Activated CD4-positive, alpha-beta memory T cell treated with anti-CD3 and anti-CD28 coated beads for 36 hours (primary cell): ENCODE results near the gene XXYLT1. TPM values are rescaled to one million over a fixed set of nuclear protein-coding genes. Genes with fewer than 3 reads are reported as not detected.

Source experiments
- CTCF ChIA-PET: fragments of 350-600 bp; sonication (Branson Sonifier 250); formaldehyde crosslinking; loops from one replicate; lab custom pipeline; 2021; ENCODE audit warnings: antibody characterized with exemption, inconsistent platforms; lab: Charles Lee
- POLR2A ChIA-PET: fragments of 350-600 bp; sonication (Branson Sonifier 250); formaldehyde crosslinking; loops from one replicate; lab custom pipeline; 2021; ENCODE audit warnings: antibody characterized with exemption; lab: Charles Lee
- DNase-seq: peaks from one replicate; pipeline ENCODE4 v3.0.0-alpha.2; 2020
- H3K27ac Mint-ChIP-seq: one replicate; pipeline ENCODE4 v1.8.0; 2021; ENCODE audit warnings: mixed read lengths
- H3K27me3 Mint-ChIP-seq: one replicate; pipeline ENCODE4 v1.8.0; 2021; ENCODE audit warnings: mixed read lengths
- H3K36me3 Mint-ChIP-seq: one replicate; pipeline ENCODE4 v1.8.0; 2021; ENCODE audit warnings: mixed read lengths
- H3K4me1 Mint-ChIP-seq: one replicate; pipeline ENCODE4 v1.8.0; 2021; ENCODE audit warnings: low read depth, mixed read lengths
- H3K4me3 Mint-ChIP-seq: one replicate; pipeline ENCODE4 v1.8.0; 2021; ENCODE audit warnings: mild to moderate bottlenecking, mixed read lengths
- H3K9me3 Mint-ChIP-seq: one replicate; pipeline ENCODE4 v1.8.0; 2021; ENCODE audit warnings: mixed read lengths
- intact Hi-C: fragments of 100-400 bp; cut with micrococcal nuclease; formaldehyde crosslinking; loops from one replicate; pipeline ENCODE4 v1.15.1; 2023
- total RNA-seq, 2 experiments: library from RNA; stranded (reverse); gene quantifications; one replicate each; pipeline ENCODE4 v1.2.3, GENCODE V29; 2021

The XXYLT1 gene
- total RNA-seq, 2 experiments from 2014 or later, result 3.3 to 4.4 TPM

DNA sequence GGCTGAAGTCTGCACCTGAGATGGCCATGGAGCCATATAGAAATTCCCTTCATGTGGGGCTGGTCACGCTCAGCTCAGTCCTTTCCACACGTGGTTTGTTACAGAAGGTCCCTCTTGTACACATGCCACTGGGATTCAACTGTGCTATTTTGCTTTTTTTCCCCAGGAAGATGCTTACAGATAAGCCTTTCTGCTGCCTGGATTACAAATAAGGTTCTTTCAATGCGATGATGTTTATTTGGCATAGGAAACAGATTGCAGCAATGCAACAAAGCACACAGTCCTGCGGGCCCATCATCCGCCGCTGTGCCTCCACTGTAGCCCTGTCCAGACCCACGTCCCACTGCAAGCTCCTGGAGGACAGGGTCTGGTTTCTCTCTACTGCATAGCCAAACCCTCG lies 124.8 kb downstream of the XXYLT1 start:
- ChIA-PET POLR2A (no interaction called here), CTCF (no interaction called here)
- Mint-ChIP-seq H3K36me3 (peaks cover 15% of the 10 kb centered on the region), H3K27me3 (peaks cover 2% of the 10 kb centered on the region), H3K9me3 (peaks cover 13% of the 10 kb centered on the region), H3K27ac (no peak overlapping the region), H3K4me1 (peaks cover 22% of the 10 kb centered on the region), H3K4me3 (no peak overlapping the region)
- no peak for DNase-seq
- intact Hi-C loops, result loop anchor here (5.0 kb wide), 1 partner anchor 36 kb away; no protein-coding TSS in a partner anchor

DNA sequence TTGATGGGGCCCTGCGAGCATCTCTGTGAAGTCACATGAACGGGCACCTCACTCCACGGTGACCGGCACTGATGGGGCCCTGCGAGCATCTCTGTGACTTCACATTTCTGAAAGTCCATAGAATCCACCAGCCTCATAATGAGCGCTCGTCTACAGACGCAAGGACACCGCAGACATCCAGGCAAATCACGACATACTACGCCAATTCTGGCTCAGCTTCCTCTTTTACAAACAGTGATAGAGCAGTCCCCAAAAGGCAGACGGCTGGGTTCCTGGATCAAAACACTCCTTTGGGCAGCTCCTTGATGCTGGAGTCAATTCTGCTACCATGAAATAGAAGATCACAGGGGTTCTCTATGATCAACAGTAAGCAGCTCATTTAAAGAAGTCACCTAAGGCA lies 125.4 kb downstream of the XXYLT1 start:
- CTCF ChIA-PET, result interaction anchor here (1.6 kb wide), 1 partner anchor 39 kb away, joined by 3 read pairs; no protein-coding TSS in a partner anchor
- POLR2A ChIA-PET, result no interaction called here
- intact Hi-C loops, result loop anchor here (5.0 kb wide), 1 partner anchor 37 kb away; no protein-coding TSS in a partner anchor
- H3K9me3 Mint-ChIP-seq, result peaks cover 18% of the 10 kb centered on the region
- no peak overlapping the region for H3K27ac Mint-ChIP-seq
- peaks cover 2% of the 10 kb centered on the region for H3K27me3 Mint-ChIP-seq
- H3K4me1 Mint-ChIP-seq, result peaks cover 22% of the 10 kb centered on the region
- DNase-seq, result no peak
- H3K4me3 Mint-ChIP-seq, result no peak overlapping the region
- H3K36me3 Mint-ChIP-seq, result peaks cover 21% of the 10 kb centered on the region

DNA sequence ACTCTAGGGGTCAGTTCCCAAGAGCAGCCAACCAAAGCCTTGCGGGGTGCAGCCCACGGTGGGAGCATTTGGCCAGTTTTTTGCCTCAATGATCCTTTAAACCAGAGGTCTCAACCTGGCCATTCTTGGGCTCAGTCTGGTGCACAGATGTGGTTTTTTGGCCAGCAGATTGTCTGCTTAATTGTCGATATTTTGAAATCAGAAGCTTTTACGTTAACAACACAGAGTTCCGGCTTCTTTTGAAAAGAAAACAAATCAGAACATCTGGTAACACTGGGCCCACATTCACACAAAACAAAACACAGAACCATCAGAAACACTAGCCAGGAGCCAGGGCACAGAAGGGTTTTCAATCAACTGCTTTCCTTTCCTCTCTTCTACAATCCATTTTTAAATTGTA lies 127.7 kb downstream of the XXYLT1 start:
- no peak for DNase-seq
- intact Hi-C loops, result no loop called here
- H3K36me3 Mint-ChIP-seq, result peaks cover 25% of the 10 kb centered on the region

DNA sequence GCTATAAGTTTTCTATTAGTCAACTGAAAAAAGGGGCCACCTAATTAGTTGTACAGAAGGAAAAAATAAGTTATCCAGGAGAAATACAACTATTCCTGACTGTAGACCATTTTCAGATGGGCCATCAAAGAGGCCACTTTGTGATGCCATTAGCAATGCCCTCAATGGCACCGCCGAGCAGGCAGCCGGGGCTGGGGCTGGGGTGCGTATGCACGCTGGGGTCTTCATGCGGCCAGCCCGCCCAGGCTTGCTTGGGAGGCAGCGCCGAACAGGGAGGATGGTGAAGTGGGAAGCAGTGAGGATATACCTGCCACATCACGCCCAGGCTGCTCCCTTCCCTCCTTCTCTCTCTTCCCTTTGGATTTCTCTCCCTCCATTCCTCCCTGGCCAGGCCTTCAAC lies 128.4 kb downstream of the XXYLT1 start:
- H3K4me1 Mint-ChIP-seq, result peaks cover 3% of the 10 kb centered on the region
- CTCF ChIA-PET, result no interaction called here
- no peaks in the 10 kb centered on the region for H3K27me3 Mint-ChIP-seq
- peaks cover 23% of the 10 kb centered on the region for H3K9me3 Mint-ChIP-seq
- H3K27ac Mint-ChIP-seq, result no peak overlapping the region
- POLR2A ChIA-PET, result no interaction called here
- intact Hi-C loops, result no loop called here
- peaks cover 25% of the 10 kb centered on the region for H3K36me3 Mint-ChIP-seq
- no peak for DNase-seq
- H3K4me3 Mint-ChIP-seq, result no peak overlapping the region

More for the DNA sequence above, 127.7 kb downstream of the XXYLT1 start:
- CTCF ChIA-PET, result no interaction called here
- Mint-ChIP-seq H3K4me1 (peaks cover 10% of the 10 kb centered on the region), H3K4me3 (no peak overlapping the region), H3K9me3 (peaks cover 23% of the 10 kb centered on the region), H3K27me3 (no peaks in the 10 kb centered on the region), H3K27ac (no peak overlapping the region)
- POLR2A ChIA-PET, result no interaction called here

DNA sequence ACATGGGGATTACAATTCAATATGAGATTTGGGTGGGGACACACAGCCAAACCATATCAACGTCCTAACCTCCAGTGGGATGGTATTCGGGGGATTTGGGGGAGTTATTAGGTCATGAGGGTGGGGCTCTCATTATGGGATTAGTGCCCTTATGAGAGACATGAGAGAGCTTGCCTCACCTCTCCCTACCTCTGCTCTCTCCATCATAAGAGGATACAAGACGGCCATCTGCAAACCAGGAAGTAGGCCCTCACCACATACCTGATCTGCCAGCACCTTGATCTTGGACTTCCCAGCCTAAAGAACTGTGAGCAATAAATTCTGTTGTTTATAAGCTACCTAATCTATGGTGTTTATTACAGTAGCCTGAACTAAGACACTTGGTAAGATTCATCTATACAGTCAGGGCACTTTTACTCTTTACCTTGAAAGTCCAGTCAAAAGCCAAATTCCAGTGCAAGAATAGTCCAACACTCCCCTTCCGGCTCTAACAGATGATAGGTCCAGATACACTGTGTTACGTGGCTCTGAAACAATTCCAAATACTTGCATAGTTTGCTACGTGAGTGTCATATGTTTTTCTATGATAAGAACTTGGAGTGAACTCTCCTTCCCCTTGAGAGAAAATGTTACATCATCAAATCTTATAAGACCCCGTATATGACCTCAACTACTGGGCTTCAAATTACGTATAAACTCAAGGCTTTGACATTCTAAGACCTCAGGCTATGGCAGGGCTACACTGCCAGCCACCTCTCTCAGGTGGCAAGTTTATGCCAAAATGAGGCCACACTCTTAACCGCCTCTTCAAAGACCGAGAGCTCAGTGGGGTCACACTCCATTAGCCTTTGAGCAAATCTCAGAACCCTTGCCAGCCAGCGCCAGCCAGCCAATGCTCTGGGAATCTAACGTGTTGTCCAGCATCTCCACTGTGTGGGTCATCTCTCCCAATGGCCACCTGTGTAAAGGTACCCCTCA lies 129.9 kb downstream of the XXYLT1 start:
- Mint-ChIP-seq H3K36me3 (peaks cover 25% of the 10 kb centered on the region), H3K4me1 (peaks cover 2% of the 10 kb centered on the region), H3K27ac (no peak overlapping the region), H3K9me3 (peaks cover 23% of the 10 kb centered on the region), H3K27me3 (no peaks in the 10 kb centered on the region), H3K4me3 (no peak overlapping the region)
- no peak for DNase-seq
- intact Hi-C loops, result no loop called here
- CTCF ChIA-PET, result no interaction called here
- POLR2A ChIA-PET, result no interaction called here

DNA sequence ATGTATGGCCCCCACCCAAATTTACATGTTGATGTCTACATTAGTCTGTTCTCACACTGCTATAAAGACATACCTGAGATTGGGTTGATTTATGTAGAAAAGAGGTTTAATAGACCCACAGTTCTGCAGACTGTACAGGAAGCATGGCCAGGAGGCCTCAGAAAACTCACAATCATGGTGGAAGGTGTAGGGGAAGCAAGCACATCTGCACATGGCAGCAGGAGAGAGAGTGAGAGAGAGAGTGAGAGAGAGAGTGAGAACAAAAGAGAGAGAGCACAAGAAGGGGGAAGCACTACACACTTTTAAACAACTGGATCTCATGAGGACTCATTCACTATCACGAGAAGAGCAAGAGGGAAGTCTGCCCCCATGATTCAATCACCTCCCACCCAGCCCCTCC lies 130.5 kb downstream of the XXYLT1 start:
- DNase-seq, result no peak
- Mint-ChIP-seq H3K4me1 (peaks cover 2% of the 10 kb centered on the region), H3K27me3 (no peaks in the 10 kb centered on the region), H3K27ac (no peak overlapping the region), H3K4me3 (no peak overlapping the region), H3K9me3 (peaks cover 23% of the 10 kb centered on the region), H3K36me3 (peaks cover 25% of the 10 kb centered on the region)
- POLR2A ChIA-PET, result no interaction called here
- CTCF ChIA-PET, result interaction anchor here (1.5 kb wide), 1 partner anchor 34 kb away, joined by 5 read pairs; no protein-coding TSS in a partner anchor
- intact Hi-C loops, result no loop called here

DNA sequence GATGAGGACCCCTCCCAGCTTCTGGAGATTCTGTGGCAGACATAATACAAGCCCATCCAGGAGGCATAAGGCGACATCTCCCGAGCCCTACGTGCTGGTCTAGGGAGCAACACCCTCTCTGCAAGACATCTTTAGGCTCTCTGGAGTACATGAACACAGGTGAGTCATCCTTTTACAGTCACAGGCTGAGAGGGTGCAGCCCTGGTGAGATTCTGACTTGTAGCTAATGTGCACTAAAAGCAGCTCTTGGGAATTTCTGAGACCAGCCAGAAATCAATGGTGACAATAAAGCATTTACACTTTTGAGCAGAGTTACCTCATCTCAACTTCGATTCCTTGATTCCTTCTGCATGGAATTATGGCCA lies 131.1 kb downstream of the XXYLT1 start:
- Mint-ChIP-seq H3K4me1 (peaks cover 2% of the 10 kb centered on the region), H3K36me3 (peaks cover 25% of the 10 kb centered on the region), H3K9me3 (peaks cover 23% of the 10 kb centered on the region), H3K27me3 (no peaks in the 10 kb centered on the region), H3K4me3 (no peak overlapping the region), H3K27ac (no peak overlapping the region)
- intact Hi-C loops, result no loop called here
- DNase-seq, result no peak
- ChIA-PET CTCF (interaction anchor here (1.5 kb wide), 1 partner anchor 33 kb away, joined by 5 read pairs; no protein-coding TSS in a partner anchor), POLR2A (no interaction called here)

DNA sequence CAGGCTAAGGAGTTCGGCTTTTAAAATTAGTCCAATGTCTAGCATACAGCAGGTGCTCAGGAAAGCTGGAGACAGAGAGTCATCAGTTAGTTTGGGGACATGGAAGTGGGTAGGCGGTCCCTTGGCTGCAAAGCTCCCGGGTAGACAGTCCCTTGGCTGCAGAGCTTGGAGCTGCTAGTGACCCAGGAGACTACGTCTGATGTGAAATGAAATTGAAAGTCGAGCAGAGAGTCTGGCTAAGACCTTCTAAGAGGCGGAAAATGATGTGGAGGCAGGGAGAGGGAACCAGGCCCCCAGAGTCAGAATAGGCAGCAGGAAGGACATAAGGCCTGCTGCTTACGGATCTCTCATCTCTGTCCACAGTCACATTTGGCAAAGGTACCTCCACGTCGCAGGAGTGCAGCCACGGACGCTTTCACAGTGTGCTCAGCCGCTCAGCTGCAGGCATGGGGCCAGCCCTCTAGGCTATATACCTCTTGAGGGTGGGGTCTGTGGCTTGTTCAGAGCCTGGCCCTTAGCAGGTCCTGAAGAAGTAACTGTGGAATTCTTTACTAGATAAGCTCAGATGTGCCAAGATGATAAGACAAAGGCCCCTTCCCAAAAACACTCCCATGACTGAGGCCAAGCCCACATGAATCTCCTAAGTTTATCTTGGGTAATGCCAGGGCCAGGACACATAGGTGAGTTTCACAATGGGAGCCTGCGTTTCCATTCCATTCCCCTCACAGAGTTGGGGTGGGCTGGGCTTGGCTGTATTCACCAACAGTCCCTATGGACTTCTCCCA lies 131.7 kb downstream of the XXYLT1 start:
- Mint-ChIP-seq H3K9me3 (peaks cover 23% of the 10 kb centered on the region), H3K36me3 (peaks cover 25% of the 10 kb centered on the region), H3K4me3 (no peak overlapping the region), H3K27me3 (no peaks in the 10 kb centered on the region), H3K4me1 (no peaks in the 10 kb centered on the region), H3K27ac (no peak overlapping the region)
- CTCF ChIA-PET, result interaction anchor here (1.5 kb wide), 1 partner anchor 33 kb away, joined by 5 read pairs; no protein-coding TSS in a partner anchor
- intact Hi-C loops, result no loop called here
- POLR2A ChIA-PET, result no interaction called here
- DNase-seq, result no peak

DNA sequence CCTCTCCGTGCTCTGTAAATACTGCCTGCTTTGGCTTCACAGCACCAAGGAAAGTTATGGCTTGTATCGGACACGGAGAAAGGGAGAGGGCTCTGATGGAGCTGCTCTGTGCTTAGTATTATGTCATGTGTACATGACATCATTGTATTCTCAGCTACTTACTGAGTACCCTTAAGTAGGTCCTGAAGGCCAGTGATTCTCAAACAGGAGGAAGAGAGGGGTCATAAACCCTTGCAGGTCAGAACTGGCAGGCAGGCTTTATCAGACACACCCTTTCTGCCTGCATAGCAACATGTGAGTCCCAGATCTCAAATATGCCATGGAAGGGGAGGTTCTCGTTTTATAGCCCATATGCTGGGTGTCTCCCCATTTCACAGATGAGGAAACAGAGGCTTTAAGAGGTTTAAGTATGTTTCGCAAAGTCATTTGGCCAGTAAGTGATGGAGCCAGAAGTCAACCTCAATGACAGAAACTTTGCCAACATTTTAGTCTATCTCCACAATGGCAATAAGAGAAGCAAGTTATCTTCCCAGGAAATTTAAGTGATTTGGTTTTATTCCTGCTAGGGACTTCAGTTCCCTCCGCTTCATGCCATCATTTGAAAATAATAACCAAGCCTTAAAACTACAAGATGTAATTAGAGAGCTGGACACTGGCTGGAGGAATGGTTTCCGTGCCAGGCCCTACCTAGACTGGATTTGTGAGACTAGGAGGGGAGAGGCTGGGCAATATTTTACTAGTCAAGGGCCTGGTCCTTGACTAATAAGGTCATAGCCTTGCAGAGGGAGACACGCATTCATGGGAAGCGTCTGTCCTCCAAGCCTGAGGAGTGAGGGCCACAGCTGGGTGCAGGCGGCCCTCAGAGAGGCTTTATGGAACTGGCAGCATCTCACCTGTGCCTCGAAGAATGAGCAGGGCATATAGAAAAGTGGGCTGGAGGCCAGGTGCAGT lies 133.0 kb downstream of the XXYLT1 start:
- ChIA-PET POLR2A (no interaction called here), CTCF (interaction anchor here (1.6 kb wide), 1 partner anchor 32 kb away, joined by 5 read pairs; no protein-coding TSS in a partner anchor)
- Mint-ChIP-seq H3K27me3 (no peaks in the 10 kb centered on the region), H3K4me3 (no peak overlapping the region), H3K4me1 (peaks cover 10% of the 10 kb centered on the region), H3K9me3 (peaks cover 23% of the 10 kb centered on the region), H3K36me3 (peaks cover 24% of the 10 kb centered on the region), H3K27ac (no peak overlapping the region)
- no peak for DNase-seq
- intact Hi-C loops, result no loop called here

DNA sequence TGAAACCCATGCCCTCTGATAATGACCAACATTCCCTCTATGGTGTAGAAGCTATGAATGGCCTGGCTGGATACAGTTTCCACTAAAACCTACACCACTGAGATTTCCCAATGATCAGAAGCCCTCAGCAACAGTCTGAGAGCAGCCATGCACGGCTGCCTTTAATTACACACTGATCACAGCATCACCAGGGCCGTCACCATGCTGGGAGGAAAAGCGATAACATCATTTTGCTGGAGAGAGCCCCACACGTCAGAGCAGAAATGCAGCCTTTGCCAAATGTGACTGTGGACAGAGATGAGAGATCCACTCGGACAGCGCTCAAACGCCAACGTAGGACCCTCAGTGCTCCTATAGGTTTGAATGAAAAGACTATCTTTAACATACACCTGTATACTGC lies 135.0 kb downstream of the XXYLT1 start:
- no peak for DNase-seq
- CTCF ChIA-PET, result no interaction called here
- intact Hi-C loops, result no loop called here
- peaks cover 22% of the 10 kb centered on the region for H3K4me1 Mint-ChIP-seq
- POLR2A ChIA-PET, result no interaction called here
- H3K36me3 Mint-ChIP-seq, result peaks cover 7% of the 10 kb centered on the region
- no peak overlapping the region for H3K4me3 Mint-ChIP-seq
- H3K27me3 Mint-ChIP-seq, result no peaks in the 10 kb centered on the region
- peaks cover 9% of the 10 kb centered on the region for H3K9me3 Mint-ChIP-seq
- H3K27ac Mint-ChIP-seq, result no peak overlapping the region

DNA sequence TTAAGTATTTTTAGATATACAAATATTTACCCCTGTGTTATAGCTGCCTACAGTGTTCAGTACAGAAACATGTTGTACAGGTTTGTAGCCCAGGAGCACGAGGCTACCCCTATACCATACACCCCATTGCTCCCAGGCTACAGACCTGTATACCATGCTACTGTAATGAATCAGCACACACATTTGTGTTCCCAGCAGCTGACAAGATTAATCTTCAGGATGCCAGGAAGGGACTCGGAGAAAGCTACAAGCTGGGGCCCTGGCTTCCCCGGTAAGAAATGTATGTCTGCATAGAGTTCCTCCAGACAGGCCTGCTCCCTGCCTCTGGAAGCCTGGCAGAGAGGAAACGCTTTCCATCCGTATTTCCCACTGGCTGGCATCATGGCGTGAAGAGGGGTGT lies 136.5 kb downstream of the XXYLT1 start:
- H3K4me1 Mint-ChIP-seq, result peaks cover 34% of the 10 kb centered on the region
- no peaks in the 10 kb centered on the region for H3K36me3 Mint-ChIP-seq
- ChIA-PET POLR2A (interaction anchor here (1.1 kb wide), 1 partner anchor 50 kb away, joined by 5 read pairs; no protein-coding TSS in a partner anchor), CTCF (interaction anchor here (1.1 to 3.0 kb wide), 8 partner anchors 28 to 452 kb away, joined by 3 to 13 read pairs (median 6); partner anchors contain the start of gene XXYLT1)
- DNase-seq, result no peak
- intact Hi-C loops, result loop anchor here (5.0 kb wide), 1 partner anchor 408 kb away; the partner anchor contains the start of gene PPP1R2
- no peaks in the 10 kb centered on the region for H3K9me3 Mint-ChIP-seq
- no peak overlapping the region for H3K27ac Mint-ChIP-seq
- no peaks in the 10 kb centered on the region for H3K27me3 Mint-ChIP-seq
- no peak overlapping the region for H3K4me3 Mint-ChIP-seq
